Stimulated activated CD8-positive, alpha-beta memory T cell treated with anti-CD3 and anti-CD28 coated beads, Interleukin-2, amount 100 ng/mL, for 48 hours (primary cell): ENCODE results near the gene SPOCD1.
"Not testable (repeated sequence)": the region's sequence is repeated elsewhere in the genome, so short reads cannot be mapped to it uniquely, and the experiment has no call there.

ENCODE experiments used
- DNase-seq, 2 donors: peaks; one replicate each; pipeline ENCODE4 v3.0.0-alpha.2; 2020; ENCODE audit warnings: low read depth in 2 of 2

SPOCD1 gene

GRCh38 chr1:31830065-31830464 lies 14.2 kb upstream of the SPOCD1 start:
- DNase-seq: no peak

GRCh38 chr1:31828926-31829690 lies 13.3 kb upstream of the SPOCD1 start:
- no peak for DNase-seq

- DNase-seq: no peak
Observed at GRCh38 chr1:31828341-31828740, 12.5 kb upstream of the SPOCD1 start.

- no peak for DNase-seq
Observed at GRCh38 chr1:31823780-31824179, 8.0 kb upstream of the SPOCD1 start.

- DNase-seq: no peak
Observed at GRCh38 chr1:31822766-31823165, 6.9 kb upstream of the SPOCD1 start.

GRCh38 chr1:31820196-31820595 lies 4.4 kb upstream of the SPOCD1 start:
- not testable (repeated sequence) for DNase-seq

GRCh38 chr1:31818206-31818605 lies 2.4 kb upstream of the SPOCD1 start:
- no peak for DNase-seq

- DNase-seq: not testable (repeated sequence)
Observed at GRCh38 chr1:31816947-31817346, 1.1 kb upstream of the SPOCD1 start.

- DNase-seq: not testable (repeated sequence)
Observed at GRCh38 chr1:31816501-31816900, 679 bp upstream of the SPOCD1 start.

- DNase-seq: no peak
Observed at GRCh38 chr1:31815307-31815645, 546 bp downstream of the SPOCD1 start.

- no peak for DNase-seq
Observed at GRCh38 chr1:31814631-31815306, 1.1 kb downstream of the SPOCD1 start.

GRCh38 chr1:31814041-31814511 lies 1.7 kb downstream of the SPOCD1 start:
- DNase-seq: no peak

- no peak for DNase-seq
Observed at GRCh38 chr1:31812158-31812829, 3.5 kb downstream of the SPOCD1 start.

GRCh38 chr1:31811605-31812004 lies 4.2 kb downstream of the SPOCD1 start:
- no peak for DNase-seq

- DNase-seq: no peak
Observed at GRCh38 chr1:31809698-31810097, 6.1 kb downstream of the SPOCD1 start.

- DNase-seq: no peak
Observed at GRCh38 chr1:31807273-31808048, 8.4 kb downstream of the SPOCD1 start.

- DNase-seq: no peak
Observed at GRCh38 chr1:31805318-31805717, 10.5 kb downstream of the SPOCD1 start.

- DNase-seq: no peak
Observed at GRCh38 chr1:31804098-31804497, 11.7 kb downstream of the SPOCD1 start.

- no peak for DNase-seq
Observed at GRCh38 chr1:31803610-31804009, 12.2 kb downstream of the SPOCD1 start.

GRCh38 chr1:31802190-31803150 lies 13.4 kb downstream of the SPOCD1 start:
- DNase-seq: no peak

GRCh38 chr1:31801458-31801857 lies 14.4 kb downstream of the SPOCD1 start:
- DNase-seq: no peak
